ENCODE measurements around the gene COL23A1.
"Not testable (repeated sequence)": the region's sequence is repeated elsewhere in the genome, so short reads cannot be mapped to it uniquely, and the experiment has no call there.

The COL23A1 gene

GRCh38 chr5:178232920-178233429 lies 357.2 kb downstream of the COL23A1 start:
- no peak for DNase-seq

DNA sequence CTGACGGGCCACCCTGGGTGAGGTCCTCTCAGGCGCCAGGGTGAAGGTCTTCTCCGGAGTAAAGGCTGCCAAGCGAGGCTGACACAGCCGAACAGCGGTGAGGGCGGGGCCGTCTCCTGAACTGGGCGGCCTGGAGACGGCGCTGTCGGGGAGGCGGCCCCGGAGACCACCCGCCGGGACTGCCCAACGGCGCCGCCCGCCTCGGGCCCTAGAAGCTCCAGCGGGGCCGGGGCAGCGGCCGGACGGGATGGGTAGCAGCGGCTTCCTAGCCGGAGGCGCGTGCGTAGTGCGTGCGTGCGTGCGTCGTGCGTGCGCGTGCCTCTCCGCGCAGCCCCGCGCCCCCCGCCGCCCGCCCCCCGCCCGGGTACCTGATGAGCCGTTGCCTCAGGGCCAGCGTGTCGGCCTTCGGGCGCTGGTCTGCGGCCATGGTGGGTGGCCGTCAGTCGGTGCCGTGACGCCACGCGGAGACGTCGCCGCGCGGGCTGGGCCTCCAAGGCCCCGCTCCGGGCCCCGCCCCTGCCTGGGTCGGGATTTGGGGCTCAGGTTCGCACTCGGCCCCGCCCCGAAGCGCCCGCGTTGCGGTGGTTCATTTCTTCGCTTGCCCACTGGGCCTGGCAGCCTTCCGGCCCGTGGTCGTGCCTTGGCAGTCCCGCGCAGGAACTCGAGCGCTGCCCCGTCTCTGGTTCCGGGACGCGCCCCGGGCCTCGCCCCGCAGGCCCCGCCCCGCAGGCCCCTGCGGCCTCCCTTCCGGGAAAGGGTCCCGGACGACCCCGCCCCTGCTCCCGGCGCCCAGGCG lies 357.9 kb downstream of the COL23A1 start, which contains the start of gene PHYKPL:
PHYKPL (minus strand) TSS at position 679 of the 796 bp plus-strand sequence; CDS start at position 427, 252 bp downstream.
- DNase-seq, result peak; percentile 65

- DNase-seq, result no peak
These were observed 358.6 kb downstream of the COL23A1 start for GRCh38 chr5:178231539-178232123.

- no peak for DNase-seq
These were observed 359.2 kb downstream of the COL23A1 start for GRCh38 chr5:178230879-178231538.

DNA sequence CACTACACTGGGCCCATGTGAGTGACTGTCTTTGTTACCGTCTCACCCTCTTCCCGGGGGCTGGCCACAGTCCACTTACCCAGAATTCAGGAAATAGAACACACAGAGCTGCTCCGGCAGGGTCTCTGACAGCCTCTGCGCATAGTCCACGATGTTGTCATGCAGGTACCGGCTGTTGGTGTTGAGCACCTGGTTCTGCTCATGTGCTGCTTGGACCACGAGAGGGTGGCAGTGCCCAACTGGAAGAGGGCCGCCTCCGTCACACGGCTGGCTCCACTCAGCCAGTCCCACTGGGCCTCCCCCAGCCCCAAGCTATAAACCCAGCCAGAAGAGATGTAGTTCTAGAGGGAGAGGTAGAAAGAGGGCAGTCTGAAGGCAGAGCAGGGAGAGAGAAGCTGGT lies 360.3 kb downstream of the COL23A1 start:
- no peak for DNase-seq

GRCh38 chr5:178229111-178229510 lies 361.1 kb downstream of the COL23A1 start:
- not testable (repeated sequence) for DNase-seq

- no peak for DNase-seq
These were observed 361.6 kb downstream of the COL23A1 start for GRCh38 chr5:178228609-178229008.

DNA sequence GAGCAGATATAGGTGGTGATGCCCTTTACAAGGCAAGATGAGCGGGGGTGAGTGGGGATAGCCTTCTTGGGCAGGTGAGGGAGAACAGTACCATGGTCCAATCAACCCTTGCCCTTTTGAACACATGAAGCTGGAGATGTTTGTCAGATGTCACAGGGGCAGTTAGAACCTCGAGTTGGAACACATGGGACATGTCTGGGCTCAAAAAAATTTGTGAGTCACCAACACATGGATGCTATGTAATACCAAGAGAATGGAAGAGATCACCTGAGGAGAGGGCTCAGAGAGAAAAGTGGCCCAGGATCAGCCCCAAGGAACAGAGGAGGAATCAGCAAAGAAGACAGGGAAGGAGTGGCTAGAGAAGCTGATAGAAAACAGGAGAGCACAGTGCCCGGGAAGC lies 362.3 kb downstream of the COL23A1 start:
- no peak for DNase-seq

- DNase-seq, result no peak
These were observed 363.0 kb downstream of the COL23A1 start for GRCh38 chr5:178227138-178227659.

GRCh38 chr5:178225174-178225573 lies 365.0 kb downstream of the COL23A1 start:
- no peak for DNase-seq

- DNase-seq, result no peak
These were observed 365.8 kb downstream of the COL23A1 start for GRCh38 chr5:178224403-178224802.

DNA sequence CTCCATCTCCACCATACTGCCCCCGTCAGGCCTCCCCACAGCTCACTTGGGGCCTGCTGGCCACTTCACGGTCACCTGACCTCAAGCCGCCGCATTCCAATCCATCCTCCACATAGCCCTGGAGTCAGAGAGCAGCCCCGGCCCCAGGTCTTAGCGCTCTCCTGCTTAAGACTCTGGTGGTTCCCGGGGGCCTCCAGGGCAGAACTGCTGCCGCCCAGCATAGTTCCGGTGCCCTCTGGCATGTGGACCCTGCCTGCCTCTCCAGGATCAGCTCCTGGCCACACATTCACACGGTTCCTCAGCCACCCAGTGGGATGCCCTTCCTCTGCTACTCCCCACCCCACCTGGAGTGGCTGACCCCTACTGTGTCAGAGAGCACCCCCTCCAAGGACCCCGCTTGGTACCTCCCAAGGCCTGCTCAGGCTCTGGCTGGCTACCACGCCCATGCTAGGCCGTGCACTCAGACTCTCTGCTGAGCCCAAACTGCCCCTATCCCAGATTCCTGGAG lies 366.3 kb downstream of the COL23A1 start:
- no peak for DNase-seq

DNA sequence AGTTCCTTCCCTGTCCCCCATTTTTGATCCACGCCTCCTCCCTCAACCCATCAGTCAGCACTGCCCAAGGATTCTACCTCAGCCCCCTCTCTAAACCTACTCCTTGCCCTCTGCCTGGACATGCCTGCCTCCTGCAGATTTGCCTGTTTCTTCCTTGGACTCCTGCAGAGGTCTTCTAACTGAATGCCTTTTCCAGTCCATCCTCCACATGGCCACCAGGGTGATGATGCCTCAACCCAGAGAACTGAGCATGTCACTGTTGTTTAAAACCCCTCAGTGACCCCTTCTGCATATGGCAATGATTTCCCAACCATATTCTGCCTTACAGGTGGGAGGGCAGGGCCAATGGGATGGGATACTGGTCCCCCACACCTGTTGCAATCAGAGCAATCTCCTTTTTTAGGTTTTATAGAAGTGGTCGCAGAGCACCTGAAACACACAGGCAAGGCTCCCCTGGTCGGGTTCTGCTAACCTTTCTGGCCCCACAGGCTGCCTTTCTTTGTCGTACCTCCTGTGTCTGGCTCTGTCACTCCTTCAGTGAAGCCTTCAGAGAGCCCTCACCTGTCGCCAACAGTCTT lies 366.9 kb downstream of the COL23A1 start:
- no peak for DNase-seq

DNA sequence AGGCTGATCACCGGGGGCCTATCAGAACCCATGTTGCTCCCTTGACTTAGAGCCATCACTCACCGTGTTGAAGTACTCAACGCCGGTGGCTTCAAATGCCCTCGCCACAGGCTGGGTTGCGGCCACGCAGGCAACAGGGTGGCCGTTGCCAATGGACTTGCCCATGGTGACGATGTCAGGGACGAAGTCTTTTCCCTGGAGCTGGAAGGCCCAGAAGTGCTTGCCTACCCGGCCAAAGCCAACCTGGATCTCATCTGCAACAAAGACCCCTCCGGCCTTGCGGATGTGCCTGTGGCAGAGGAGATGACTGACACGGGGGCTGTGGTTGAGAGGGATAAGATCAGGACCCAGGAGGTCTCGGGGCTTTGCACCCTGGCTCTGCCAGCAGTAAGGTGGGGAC lies 367.9 kb downstream of the COL23A1 start:
- no peak for DNase-seq

DNA sequence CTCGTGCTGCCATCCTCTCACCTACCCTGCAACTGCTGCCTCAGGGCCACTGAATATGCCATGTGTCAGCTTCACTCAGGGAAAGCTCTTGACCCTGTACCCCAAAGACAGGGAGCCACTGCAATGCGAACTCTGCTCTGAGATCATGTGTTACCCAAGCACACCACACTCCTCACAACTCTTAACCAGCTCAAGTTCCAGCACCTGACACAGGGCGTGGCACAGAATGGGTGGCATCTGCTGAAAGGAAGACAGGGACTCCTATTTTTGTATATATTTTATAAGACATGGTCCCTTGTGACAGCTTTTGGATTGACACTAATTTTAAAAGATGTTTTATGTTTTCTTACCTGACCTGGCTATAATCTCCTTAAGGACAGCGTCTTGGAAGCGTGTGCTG lies 368.3 kb downstream of the COL23A1 start:
- DNase-seq, result no peak

DNA sequence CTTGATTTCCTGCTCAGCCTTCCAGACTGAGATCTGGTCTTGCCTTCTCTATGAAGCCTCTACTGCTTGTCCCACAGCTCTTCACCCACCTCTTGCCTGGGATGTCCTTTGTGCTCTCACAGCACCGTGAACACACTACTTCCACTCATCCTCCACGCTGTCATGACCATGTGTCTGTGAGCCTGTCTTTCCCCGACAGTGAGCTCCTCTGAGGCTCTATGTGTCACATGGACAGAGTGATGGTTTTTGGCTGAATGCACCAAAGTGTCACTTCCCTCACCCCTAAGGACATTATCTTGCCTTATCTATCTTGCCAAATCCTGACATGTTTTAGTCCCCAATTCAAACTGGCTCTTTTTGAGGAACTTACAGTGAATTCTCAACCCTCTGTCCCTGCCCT lies 368.9 kb downstream of the COL23A1 start:
- DNase-seq, result no peak

GRCh38 chr5:178218827-178219226 lies 371.4 kb downstream of the COL23A1 start:
- no peak for DNase-seq

DNA sequence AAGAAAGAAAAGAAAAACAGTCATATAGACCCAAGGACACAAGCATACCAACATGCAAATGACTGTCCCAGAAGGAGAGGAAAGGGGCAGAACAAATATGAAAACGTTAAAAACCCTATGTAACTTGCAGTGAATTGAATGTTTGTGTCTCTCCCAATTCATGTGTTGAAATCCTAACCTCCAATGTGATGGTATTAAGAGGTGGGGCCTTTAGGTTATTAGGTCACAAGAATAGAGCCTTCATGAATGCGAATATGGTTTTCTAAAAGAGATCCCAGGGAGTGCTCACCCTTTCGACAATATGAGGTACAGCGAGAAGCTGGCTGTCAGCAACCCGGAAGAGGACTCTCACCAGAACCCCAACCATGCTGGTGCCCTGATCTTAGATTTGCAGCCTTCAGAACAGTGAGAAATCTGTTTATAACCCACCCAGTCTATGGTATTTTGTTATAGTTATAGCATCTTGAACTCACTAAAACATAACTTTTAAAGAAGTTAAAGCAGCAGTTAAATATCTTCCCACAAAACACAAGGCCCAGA lies 371.9 kb downstream of the COL23A1 start:
- no peak for DNase-seq

DNA sequence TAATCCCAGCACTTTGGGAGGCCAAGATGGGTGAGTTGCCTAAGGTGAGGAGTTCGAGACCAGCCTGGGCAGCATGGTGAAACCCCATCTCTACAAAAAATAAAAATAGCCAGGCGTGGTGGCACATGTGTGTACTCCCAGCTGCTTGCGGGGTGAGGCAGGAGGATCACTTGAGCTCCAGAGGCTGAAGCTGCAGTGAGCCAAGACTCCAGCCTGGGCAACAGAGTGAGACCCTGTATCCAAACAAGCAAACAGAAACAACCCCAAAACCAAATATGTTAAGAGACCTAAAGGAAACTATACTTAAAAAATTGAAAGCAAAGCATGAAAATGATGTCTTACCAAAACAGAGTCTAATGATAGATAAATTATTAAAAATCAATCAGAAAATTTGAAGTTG lies 373.4 kb downstream of the COL23A1 start:
- DNase-seq, result no peak

GRCh38 chr5:178216088-178216534 lies 374.1 kb downstream of the COL23A1 start:
- DNase-seq, result no peak

- DNase-seq, result no peak
These were observed 374.8 kb downstream of the COL23A1 start for GRCh38 chr5:178215280-178216002.
